GM18505 (cell line): ENCODE results near the gene NAALADL2.
"Not testable (repeated sequence)": the region's sequence is repeated elsewhere in the genome, so short reads cannot be mapped to it uniquely, and the experiment has no call there.

Experiments
- ATAC-seq: cut with Tn5 transposase; IDR thresholded peaks from one replicate; pipeline ENCODE4 v1.9.1; 2021; ENCODE audit not compliant: unreplicated experiment
- POLR2A ChIP-seq: IDR thresholded peaks from 4 replicates; pipeline ENCODE4 v1.6.1; 2011; ENCODE audit warnings: borderline replicate concordance; ENCODE audit not compliant: insufficient read depth, insufficient read length; ENCODE audit errors: extremely low read depth

NAALADL2 gene

DNA sequence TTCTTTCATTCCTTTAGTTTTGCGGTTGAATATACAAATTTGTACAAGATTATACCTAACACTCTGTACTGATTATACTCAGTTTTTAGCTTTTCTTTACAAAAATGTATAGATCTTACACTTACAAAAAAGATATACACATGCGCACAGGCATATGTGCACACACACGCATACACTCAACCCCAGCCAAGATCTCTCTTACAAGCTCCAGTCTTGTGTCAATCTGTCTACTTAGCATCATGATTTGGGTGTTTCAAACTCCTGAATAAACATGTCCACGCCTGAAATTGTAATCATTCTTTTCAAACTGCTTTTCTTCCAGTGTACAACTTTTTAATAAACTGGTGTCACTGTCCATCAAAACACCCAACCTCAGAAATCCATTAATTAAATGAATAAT, 180.7 kb downstream of the NAALADL2 start:
- ATAC-seq = no peak
- TF ChIP-seq POLR2A = no peak

DNA sequence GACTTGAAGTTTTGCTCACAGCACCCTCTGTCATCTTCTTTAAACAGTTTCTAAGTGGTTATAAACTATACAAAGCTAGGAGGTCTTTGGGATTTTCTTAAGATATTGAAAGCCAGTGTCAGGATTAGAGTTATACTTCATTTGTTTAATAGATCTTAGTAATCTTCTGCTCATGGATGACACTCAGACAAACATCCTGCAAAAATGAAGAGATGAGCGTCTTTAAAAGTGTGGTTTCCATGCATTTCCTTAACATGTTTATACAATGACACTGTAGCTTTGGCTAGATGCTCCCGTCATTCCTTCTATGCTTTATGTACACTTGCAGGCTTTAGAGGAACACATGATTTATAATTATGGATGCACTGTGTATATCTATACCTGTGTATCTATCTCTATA, 182.2 kb downstream of the NAALADL2 start:
- no peak for TF ChIP-seq POLR2A
- ATAC-seq = no peak

DNA sequence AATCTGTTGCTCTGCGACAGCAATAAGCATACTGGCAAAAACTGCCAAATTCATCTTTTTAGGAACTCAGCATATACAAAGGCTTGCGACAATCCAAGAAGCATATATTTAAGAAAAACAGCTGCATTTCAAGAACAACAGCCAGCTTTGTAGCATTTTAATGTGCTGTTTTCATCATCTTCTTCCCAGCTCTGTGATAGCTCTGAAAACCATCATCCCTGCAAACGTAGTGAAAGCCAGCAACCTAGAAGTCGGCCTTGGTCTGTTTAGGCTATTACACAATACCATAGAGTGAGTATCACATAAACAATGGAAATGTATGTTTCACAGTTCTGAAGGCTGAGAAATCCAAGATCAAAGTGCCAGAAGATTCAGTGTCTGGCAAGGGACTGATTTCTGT, 187.5 kb downstream of the NAALADL2 start:
- no peak for TF ChIP-seq POLR2A
- ATAC-seq = no peak

DNA sequence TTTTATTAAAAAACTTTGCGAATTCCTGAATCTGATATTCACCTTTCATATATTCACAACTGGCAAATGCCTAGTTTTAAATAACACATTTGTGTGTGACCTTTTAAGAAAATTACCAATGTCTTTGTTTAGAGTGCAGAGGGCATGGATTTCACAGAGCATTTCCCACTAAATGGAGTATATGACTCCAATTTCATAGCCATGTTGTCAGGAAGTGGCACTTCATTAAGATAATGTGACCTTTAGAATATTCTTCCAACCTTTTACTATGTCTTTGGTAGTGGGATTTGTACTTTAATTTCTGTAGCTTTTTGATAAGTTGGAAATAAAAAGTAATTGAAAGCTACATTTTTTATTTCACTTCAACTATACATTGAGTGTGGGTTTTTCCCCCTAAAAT, 188.7 kb downstream of the NAALADL2 start:
- no peak for ATAC-seq
- no peak for TF ChIP-seq POLR2A

DNA sequence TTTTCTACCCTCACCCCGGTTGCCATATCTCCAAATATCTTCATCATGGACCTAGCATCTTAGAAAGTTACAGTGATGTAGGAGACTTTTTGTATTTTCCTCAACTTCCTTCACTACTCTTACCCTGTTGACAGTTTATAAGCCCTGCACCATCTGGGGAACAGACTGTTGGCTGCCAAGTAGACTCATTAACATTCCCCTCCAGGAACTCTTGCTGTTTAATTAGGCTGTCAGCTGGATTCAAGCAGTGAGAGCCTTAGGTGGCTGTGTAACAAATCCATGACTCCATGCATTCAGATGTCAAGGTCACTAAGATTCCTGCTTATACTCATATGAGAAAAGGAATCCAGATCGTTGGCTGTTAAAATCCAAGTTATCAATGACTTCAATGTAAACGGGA, 198.3 kb downstream of the NAALADL2 start:
- TF ChIP-seq POLR2A = no peak
- ATAC-seq = no peak

DNA sequence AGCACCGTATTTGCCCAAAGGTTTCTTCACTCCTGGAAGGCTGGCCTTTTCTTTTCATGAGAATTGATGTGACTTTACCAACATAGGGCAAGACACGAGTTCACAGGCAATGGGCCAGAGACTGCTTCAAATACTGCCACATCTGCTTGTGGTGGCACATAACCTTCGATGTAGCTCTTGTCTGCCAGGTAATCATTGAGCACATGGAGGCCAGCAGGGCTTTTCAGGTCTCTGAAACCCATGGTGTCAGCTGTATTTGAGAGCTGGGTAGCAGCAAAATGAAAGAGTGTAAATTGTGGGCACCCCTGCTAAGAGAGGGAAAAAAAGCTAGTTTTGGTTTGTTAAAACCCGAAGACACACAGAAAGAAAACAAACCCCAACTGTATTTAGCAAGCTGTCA, 200.7 kb downstream of the NAALADL2 start:
- no peak for TF ChIP-seq POLR2A
- ATAC-seq = no peak

DNA sequence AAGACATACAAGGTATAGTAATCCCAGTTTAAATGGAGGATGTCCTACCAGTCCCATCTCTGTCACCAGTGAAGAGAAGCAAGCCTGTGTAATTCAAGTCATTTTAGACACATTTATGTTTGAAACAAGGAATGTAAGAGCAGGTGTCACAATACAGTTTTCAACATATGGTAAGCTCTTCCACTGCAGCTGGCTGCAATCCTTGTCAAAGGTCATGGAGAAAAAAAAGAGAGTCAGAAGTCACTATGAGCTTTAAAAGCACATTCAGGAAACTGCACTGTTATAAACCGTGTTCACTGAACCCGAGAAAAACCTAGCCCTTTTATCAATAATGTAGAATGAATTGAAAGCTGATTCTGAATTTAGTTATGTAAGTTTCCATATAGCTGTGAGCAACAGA, 206.4 kb downstream of the NAALADL2 start:
- no peak for ATAC-seq
- no peak for TF ChIP-seq POLR2A

DNA sequence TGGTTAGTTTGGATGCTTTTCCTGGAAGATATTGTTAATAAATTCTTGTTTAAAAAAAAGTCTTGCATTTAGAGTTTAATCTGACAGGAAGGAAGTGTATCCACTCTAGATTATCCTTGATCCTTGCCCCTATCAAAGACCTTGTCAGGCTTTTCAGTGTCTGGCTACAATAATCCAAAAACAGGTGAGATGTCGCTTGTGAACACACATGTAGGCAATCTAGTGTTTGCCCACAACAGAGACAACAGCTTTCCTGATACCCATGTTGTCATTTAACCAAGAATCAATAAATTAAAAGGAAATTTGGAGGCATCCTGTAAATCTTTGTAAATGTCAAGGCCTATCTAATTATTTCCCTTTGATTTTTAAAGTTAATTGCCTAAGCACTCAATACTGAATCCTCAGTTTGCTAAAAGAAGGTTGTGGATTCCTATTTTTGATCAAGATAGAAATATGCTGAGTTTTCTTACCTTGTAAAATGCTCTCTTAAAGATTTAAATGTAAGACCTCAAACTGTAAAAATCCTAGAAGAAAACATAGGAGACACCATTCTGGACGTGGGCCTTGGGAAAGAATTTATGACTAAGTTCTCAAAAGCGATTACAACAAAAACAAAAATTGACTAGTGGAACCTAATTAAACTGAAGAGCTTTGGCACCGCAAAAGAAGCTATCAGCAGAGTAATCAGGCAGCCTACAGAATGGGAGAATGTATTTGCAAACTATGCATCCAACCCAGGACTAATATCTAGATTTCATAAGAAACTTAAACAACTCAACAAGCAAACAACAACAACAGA, 207.7 kb downstream of the NAALADL2 start:
- ATAC-seq = no peak
- TF ChIP-seq POLR2A = no peak

DNA sequence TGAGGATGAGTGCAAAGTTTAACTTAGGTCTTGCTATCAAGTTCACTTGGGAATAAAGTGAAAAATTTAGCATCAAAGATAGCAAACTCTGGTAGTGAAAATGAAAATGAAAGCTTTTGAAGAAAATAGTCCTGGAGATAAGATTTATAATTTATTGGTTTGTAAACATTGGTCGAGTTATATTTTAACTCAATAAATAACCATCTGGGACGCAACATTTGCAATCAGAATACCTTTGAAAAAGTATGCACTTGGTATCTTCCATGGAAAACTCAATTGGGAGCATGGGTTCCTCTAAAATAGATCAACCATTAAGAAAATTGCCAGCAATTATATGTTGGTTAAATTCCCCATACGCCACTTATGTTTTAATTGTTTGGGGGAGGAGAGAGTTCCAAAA, 209.5 kb downstream of the NAALADL2 start:
- no peak for TF ChIP-seq POLR2A

DNA sequence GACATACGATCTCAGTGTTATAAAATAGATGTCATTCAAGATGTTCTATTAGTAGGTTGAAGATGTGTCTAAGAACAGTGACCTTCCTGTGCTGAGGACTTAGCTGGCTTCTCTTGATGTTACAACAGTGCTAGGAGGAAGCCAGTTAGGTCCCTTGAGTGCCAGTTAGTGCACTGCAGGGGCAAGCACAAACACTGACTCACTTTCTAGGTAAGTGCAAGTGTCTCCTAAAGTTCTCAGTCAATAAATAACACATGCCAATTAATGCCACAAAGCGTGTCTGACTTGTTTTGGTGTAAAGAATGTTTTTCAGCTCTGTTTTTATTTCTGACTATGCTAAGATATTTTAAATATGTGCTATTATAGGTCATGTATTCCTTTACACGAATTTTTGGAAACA, 211.8 kb downstream of the NAALADL2 start:
- TF ChIP-seq POLR2A = no peak
- no peak for ATAC-seq

More for the DNA sequence above, 209.5 kb downstream of the NAALADL2 start:
- ATAC-seq = no peak

DNA sequence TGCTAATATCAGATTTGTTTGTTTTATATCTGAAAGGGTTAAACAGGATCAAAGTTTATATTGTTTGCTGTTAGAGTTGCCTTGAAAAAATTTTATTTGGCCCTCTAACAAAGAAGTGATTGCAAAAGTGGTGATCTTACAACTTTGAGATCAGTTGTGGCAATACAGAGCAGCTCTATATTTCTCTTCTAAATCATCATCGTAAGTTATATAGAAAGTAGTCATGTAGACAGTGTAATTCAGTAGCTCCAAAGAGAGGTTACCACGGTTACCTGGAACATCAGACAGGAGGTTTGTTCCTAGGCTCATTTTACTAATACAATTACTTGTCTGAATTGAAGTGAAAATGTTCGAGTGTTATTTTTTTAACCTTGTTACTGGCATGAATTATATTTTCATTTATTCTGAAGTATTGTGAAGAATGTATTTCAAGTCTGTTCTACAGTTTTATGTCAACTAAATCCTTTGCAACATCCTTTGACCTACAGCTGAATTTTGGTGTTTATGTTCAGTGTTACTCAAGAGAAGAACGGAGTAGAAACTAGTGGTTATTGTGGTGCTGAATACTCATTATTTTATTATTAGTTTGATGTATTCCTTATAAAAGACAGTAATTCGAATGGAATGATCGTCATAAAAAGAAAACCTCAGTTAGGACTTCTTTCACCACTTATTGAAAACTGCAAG, 214.2 kb downstream of the NAALADL2 start:
- no peak for TF ChIP-seq POLR2A
- ATAC-seq = no peak

DNA sequence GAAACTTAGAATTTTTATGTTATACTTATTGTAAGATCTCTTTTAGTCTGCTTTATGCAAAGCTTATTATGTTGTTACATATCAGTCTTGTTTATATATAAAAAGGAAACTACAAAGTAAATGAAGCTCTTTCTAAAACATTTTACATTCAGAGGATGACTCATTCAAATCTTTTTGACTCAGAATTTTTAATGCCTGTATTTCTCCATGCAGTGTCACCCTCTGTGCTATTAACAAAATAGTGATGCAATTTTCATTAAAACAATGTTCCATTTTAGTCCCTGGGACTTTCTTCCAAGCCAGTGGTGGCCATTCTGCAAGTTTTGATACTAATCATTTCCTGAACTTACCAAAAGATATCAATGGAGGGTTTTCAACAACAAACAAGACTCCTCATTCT, 216.1 kb downstream of the NAALADL2 start:
- no peak for TF ChIP-seq POLR2A
- ATAC-seq = no peak

DNA sequence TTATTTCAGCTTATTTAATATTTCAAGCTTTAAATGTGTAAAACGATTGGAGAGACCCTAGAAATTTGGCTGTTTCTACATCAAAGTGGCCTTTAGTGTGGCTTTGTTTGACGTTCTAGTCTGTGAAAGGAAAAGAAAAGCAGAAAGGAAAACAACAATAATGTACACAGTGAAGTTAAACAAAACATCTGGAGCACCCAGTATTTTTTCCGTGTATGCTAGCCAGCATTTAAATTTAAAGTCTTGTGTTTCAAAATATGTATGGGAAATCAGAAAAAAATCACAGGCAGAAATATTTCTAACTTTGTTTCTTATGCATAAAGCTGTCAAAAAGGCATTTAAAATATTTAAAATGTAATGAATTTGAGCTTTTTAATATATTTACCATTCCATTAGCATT, 218.1 kb downstream of the NAALADL2 start:
- TF ChIP-seq POLR2A = no peak
- no peak for ATAC-seq

DNA sequence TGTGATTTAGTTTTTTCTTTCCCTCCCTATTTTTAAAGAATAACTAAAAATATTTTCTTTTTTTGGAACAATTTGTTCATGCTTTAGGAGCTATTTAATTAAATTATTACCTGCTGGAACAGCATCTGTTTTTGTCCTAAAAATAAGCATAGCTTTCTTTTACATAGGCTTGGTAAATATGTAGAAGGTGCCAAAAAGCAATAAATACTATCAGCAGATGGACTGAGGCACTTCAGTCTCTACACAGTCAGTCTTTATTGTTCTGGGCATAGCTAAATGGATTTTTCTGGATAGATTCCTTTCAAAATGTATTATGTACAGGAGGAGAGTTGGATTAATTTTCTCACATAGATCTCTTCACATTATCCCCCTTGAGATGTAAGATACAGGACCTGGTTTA, 223.5 kb downstream of the NAALADL2 start:
- no peak for TF ChIP-seq POLR2A
- no peak for ATAC-seq

DNA sequence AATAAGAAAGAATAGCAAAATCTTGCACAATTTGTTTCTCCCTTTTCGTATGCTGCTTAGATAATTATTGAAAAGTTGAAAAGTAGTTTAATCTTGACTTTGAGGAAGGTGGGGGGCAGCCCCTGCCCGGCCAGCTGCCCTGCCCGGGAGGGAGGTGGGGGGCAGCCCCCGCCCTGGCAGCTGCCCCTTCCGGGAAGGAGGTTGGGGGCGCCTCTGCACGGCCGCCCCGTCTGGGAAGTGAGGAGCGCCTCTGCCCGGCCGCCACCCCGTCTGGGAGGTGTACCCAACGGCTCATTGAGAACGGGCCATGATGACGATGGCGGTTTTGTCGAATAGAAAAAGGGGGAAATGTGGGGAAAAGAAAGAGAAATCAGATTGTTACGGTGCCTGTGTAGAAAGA, 228.0 kb downstream of the NAALADL2 start:
- not testable (repeated sequence) for ATAC-seq
